Endodermal cell (in vitro differentiated cells): ENCODE data around the gene SCN8A. TPM values are rescaled to one million over a fixed set of nuclear protein-coding genes. Genes with fewer than 3 reads are reported as not detected.

Experiments used
- DNase-seq: peaks from one replicate; pipeline ENCODE4 v3.0.0-alpha.2; 2017
- H3K27ac ChIP-seq: 2 replicates; pipeline ENCODE4 v1.5.1; 2013; ENCODE audit warnings: mild to moderate bottlenecking, low read depth, low read length, moderate library complexity
- H3K27me3 ChIP-seq: 2 replicates; pipeline ENCODE4 v1.6.1; 2013; ENCODE audit warnings: mild to moderate bottlenecking, low read length, moderate library complexity; ENCODE audit not compliant: insufficient read depth, control insufficient read depth, poor library complexity, severe bottlenecking
- H3K36me3 ChIP-seq: 2 replicates; pipeline ENCODE4 v1.7.0; 2013; ENCODE audit warnings: mild to moderate bottlenecking, low read length, moderate library complexity; ENCODE audit not compliant: control insufficient read depth, insufficient read depth
- H3K4me1 ChIP-seq: one replicate; pipeline ENCODE4 v1.7.0; 2013; ENCODE audit warnings: low read length; ENCODE audit not compliant: control insufficient read depth, insufficient read depth
- H3K4me3 ChIP-seq: 2 replicates; pipeline ENCODE4 v1.5.1; 2013; ENCODE audit warnings: mild to moderate bottlenecking, low read length, moderate library complexity
- H3K9ac ChIP-seq: 2 replicates; pipeline ENCODE4 v1.6.1; 2013; ENCODE audit warnings: mild to moderate bottlenecking, low read length, moderate library complexity; ENCODE audit not compliant: poor library complexity, severe bottlenecking; ENCODE audit errors: extremely low read depth
- H3K9me3 ChIP-seq: 2 replicates; pipeline ENCODE4 v1.6.1; 2013; ENCODE audit warnings: mild to moderate bottlenecking, low read length, moderate library complexity; ENCODE audit not compliant: control insufficient read depth
- H3K27ac Mint-ChIP-seq: 2 replicates; pipeline ENCODE4 v1.8.0; 2020; ENCODE audit warnings: mixed read lengths
- H3K27me3 Mint-ChIP-seq: 2 replicates; pipeline ENCODE4 v1.8.0; 2021; ENCODE audit warnings: mild to moderate bottlenecking, mixed read lengths; ENCODE audit not compliant: insufficient read depth
- H3K36me3 Mint-ChIP-seq: 2 replicates; pipeline ENCODE4 v1.8.0; 2020; ENCODE audit warnings: low read depth, mixed read lengths
- H3K4me1 Mint-ChIP-seq: 2 replicates; pipeline ENCODE4 v1.8.0; 2020; ENCODE audit warnings: mixed read lengths
- H3K4me3 Mint-ChIP-seq: 2 replicates; pipeline ENCODE4 v1.8.0; 2020; ENCODE audit warnings: mild to moderate bottlenecking, moderate library complexity, mixed read lengths
- H3K9me3 Mint-ChIP-seq: 2 replicates; pipeline ENCODE4 v1.8.0; 2020; ENCODE audit warnings: mild to moderate bottlenecking, mixed read lengths
- CTCF ChIP-seq: fragments of 200-600 bp; sonication (generic); conservative IDR thresholded peaks from 2 replicates; pipeline ENCODE4 v1.5.0; 2021; ENCODE audit warnings: antibody characterized with exemption, mild to moderate bottlenecking
- WGBS, 2 experiments: methylation state at CpG; one replicate each; pipeline versions ENCODE4 v1.1.5 to v1.1.7; 2013; ENCODE audit warnings: missing lambda C conversion rate in 2 of 2, mixed read lengths in 1 of 2; ENCODE audit not compliant: insufficient coverage in 1 of 2, insufficient read length in 1 of 2; 5-methylcytosine and 5-hydroxymethylcytosine counted together
- total RNA-seq, 2 donors: library from RNA; stranded (reverse); fragmentation: NEBNext Ultra II Directional in 1 of 2; extraction: Animal tissue kit (Norgen Biotek cat#: 25700) in 1 of 2; gene quantifications; 2 replicates in 1 of 2; 3 replicates in 1 of 2; pipeline ENCODE4 v1.2.1, GENCODE V29; 2021

The SCN8A gene
- total RNA-seq, 2 donors from 2014 or later = 9.5 to 9.7 TPM

- Mint-ChIP-seq H3K27ac (no peak overlapping the region), H3K27me3 (peaks cover 70% of the 10 kb centered on the region), H3K4me3 (no peak overlapping the region)
These were observed 261.5 kb downstream of the SCN8A start for GRCh38 chr12:51852404-51853137.

GRCh38 chr12:51855586-51856428, 264.8 kb downstream of the SCN8A start:
- peaks cover 60% of the 10 kb centered on the region for H3K27me3 Mint-ChIP-seq
- H3K36me3 Mint-ChIP-seq = no peaks in the 10 kb centered on the region
- Histone ChIP-seq H3K36me3 (no peaks in the 10 kb centered on the region), H3K9me3 (no peaks in the 10 kb centered on the region), H3K9ac (no peak overlapping the region), H3K27me3 (peaks cover 6% of the 10 kb centered on the region), H3K27ac (peak overlapping the region; percentile 93), H3K4me3 (no peak overlapping the region), H3K4me1 (peaks cover 4% of the 10 kb centered on the region)
- no peaks in the 10 kb centered on the region for H3K9me3 Mint-ChIP-seq
- H3K4me3 Mint-ChIP-seq = peak overlapping the region; percentile 64
- H3K27ac Mint-ChIP-seq = peak overlapping the region; percentile 85
- peaks cover 9% of the 10 kb centered on the region for H3K4me1 Mint-ChIP-seq
- WGBS, 2 experiments = 25 to 27% methylated on average over 12 to 21 of the region's 21 CpGs
- peak; percentile 15 for TF ChIP-seq CTCF
- peak; percentile 95 for DNase-seq

More at GRCh38 chr12:51852404-51853137, 261.5 kb downstream of the SCN8A start:
- Histone ChIP-seq H3K27ac (no peak overlapping the region), H3K9me3 (no peaks in the 10 kb centered on the region), H3K4me3 (no peak overlapping the region), H3K27me3 (peaks cover 16% of the 10 kb centered on the region), H3K4me1 (peaks cover 4% of the 10 kb centered on the region), H3K36me3 (no peaks in the 10 kb centered on the region), H3K9ac (no peak overlapping the region)
- H3K4me1 Mint-ChIP-seq = peaks cover 9% of the 10 kb centered on the region
- H3K9me3 Mint-ChIP-seq = no peaks in the 10 kb centered on the region
- no peak for TF ChIP-seq CTCF
- WGBS, 2 experiments = 91 to 95% methylated on average over 4 to 5 of the region's 5 CpGs
- DNase-seq = peak; percentile 49
- no peaks in the 10 kb centered on the region for H3K36me3 Mint-ChIP-seq

GRCh38 chr12:51860986-51861385, 270.0 kb downstream of the SCN8A start:
- peaks cover 21% of the 10 kb centered on the region for H3K4me1 Mint-ChIP-seq
- no peak overlapping the region for H3K4me3 Mint-ChIP-seq

More at GRCh38 chr12:51860986-51861385, 270.0 kb downstream of the SCN8A start:
- Mint-ChIP-seq H3K27me3 (peaks cover 65% of the 10 kb centered on the region), H3K9me3 (no peaks in the 10 kb centered on the region), H3K27ac (no peak overlapping the region), H3K36me3 (no peaks in the 10 kb centered on the region)
- H3K9ac ChIP-seq = no peak overlapping the region
- H3K4me3 ChIP-seq = no peak overlapping the region
- H3K27me3 ChIP-seq = peaks cover 29% of the 10 kb centered on the region
- no peaks in the 10 kb centered on the region for H3K9me3 ChIP-seq
- WGBS, 2 experiments = 78 to 99% methylated on average over 1 to 3 of the region's 3 CpGs
- TF ChIP-seq CTCF = no peak
- no peaks in the 10 kb centered on the region for H3K36me3 ChIP-seq
- no peak for DNase-seq
- H3K4me1 ChIP-seq = peaks cover 13% of the 10 kb centered on the region
- no peak overlapping the region for H3K27ac ChIP-seq

Other genes with a start within 250 kb of the SCN8A start
- not detected for gene CELA1, start 244.6 kb upstream of the SCN8A start, total RNA-seq
- gene GALNT6, start 199.8 kb upstream of the SCN8A start, total RNA-seq = 10 to 100 TPM; 13.9 to 19.1 TPM
- 10 to 100 TPM; 25.8 to 26.4 TPM for gene SLC4A8, start 166.4 kb upstream of the SCN8A start, total RNA-seq